A549 (cell line): ENCODE results near the gene RIMS4. TPM values are rescaled to one million over a fixed set of nuclear protein-coding genes. Genes with fewer than 3 reads are reported as not detected.
A peak's percentile ranks its signal among the peaks of the same experiment; 100 is the strongest.

Experiments used
- ATAC-seq, 2 experiments: fragments of 200-7000 bp in 1 of 2; fragments of >200 bp in 1 of 2; cut with Nextera tagmentation in 1 of 2; cut with Tn5 transposase in 1 of 2; 3 replicates each; pipeline versions ENCODE4 v1.8.0 to v1.9.1; 2018 to 2020; ENCODE audit warnings: mild to moderate bottlenecking in 1 of 2, moderate library complexity in 1 of 2
- CTCF ChIA-PET: fragments of 300-600 bp; sonication (Branson Sonifier 250); formaldehyde crosslinking; extraction: SDS; loops from one replicate; lab custom pipeline; 2021; ENCODE audit warnings: antibody characterized with exemption, inconsistent platforms; lab: Yijun Ruan, JAX
- POLR2A ChIA-PET: fragments of 350-600 bp; formaldehyde crosslinking; extraction: SDS; loops from one replicate; lab custom pipeline; 2021; ENCODE audit warnings: antibody characterized with exemption, inconsistent platforms; lab: Yijun Ruan, JAX
- DNase-seq, 2 experiments: peaks; one replicate each; pipeline versions ENCODE4 v3.0.0 to v3.0.0-alpha.2; 2011 to 2016; ENCODE audit warnings: low read depth in 1 of 2, low spot score in 1 of 2
- FAIRE-seq: peaks from 2 replicates; lab custom pipeline; 2011; peaks lifted over from hg19 to GRCh38; lab: Jason Lieb, UNC
- H3K27ac ChIP-seq, 2 experiments: fragments of >200 bp; sonication (Bioruptor Twin); formaldehyde crosslinking; 3 replicates each; pipeline ENCODE4 v1.5.1; 2016 to 2017
- H3K4me1 ChIP-seq: fragments of >200 bp; sonication (Bioruptor Twin); formaldehyde crosslinking; 3 replicates; pipeline ENCODE4 v1.6.1; 2016
- H3K4me2 ChIP-seq: fragments of >200 bp; sonication (Bioruptor Twin); formaldehyde crosslinking; 3 replicates; pipeline ENCODE4 v1.6.1; 2016
- H3K4me3 ChIP-seq: fragments of >200 bp; sonication (Bioruptor Twin); formaldehyde crosslinking; 3 replicates; pipeline ENCODE4 v1.5.1; 2016
- H3K9me3 ChIP-seq: fragments of >200 bp; sonication (Bioruptor Twin); formaldehyde crosslinking; 3 replicates; pipeline ENCODE4 v1.6.1; 2016
- EHMT2 ChIP-seq: fragments of 200-600 bp; sonication (generic); IDR thresholded peaks from 2 replicates; pipeline ENCODE4 v1.6.1; 2016; ENCODE audit warnings: antibody characterized with exemption, low read depth, mild to moderate bottlenecking, moderate library complexity
- ESRRA ChIP-seq: fragments of 150-350 bp; IDR thresholded peaks from 2 replicates; pipeline ENCODE4 v1.6.1; 2014; ENCODE audit warnings: mild to moderate bottlenecking, low read length, borderline replicate concordance
- FOSB ChIP-seq: fragments of 250-450 bp; sonication (Bioruptor Pico); IDR thresholded peaks from 2 replicates; pipeline ENCODE4 v1.5.0; 2020; ENCODE audit warnings: mild to moderate bottlenecking, moderate library complexity
- FOSL2 ChIP-seq, 2 experiments: fragments of 450-650 bp in 1 of 2; fragments of >200 bp in 1 of 2; sonication (Bioruptor Twin) in 1 of 2; formaldehyde crosslinking; IDR thresholded peaks; 2 replicates each; pipeline versions ENCODE4 v1.5.0 to v1.6.1; 2016 to 2020; ENCODE audit warnings: mild to moderate bottlenecking in 1 of 2, moderate library complexity in 1 of 2
- JUNB ChIP-seq: fragments of >200 bp; sonication (Bioruptor Twin); formaldehyde crosslinking; IDR thresholded peaks from 2 replicates; pipeline ENCODE4 v1.6.1; 2016
- MAFK ChIP-seq: fragments of 450-650 bp; IDR thresholded peaks from 2 replicates; pipeline ENCODE4 v1.6.1; 2014; ENCODE audit not compliant: partially characterized antibody
- MAZ ChIP-seq: fragments of 150-350 bp; IDR thresholded peaks from 2 replicates; pipeline ENCODE4 v1.6.1; 2014; ENCODE audit warnings: antibody characterized with exemption, low read depth, low read length, borderline replicate concordance
- MYC ChIP-seq: IDR thresholded peaks from 2 replicates; pipeline ENCODE4 v1.6.1; 2012; ENCODE audit warnings: mild to moderate bottlenecking, inconsistent platforms, low read length, improper control_type of control experiment, borderline replicate concordance
- NFE2L2 ChIP-seq: fragments of 150-350 bp; conservative IDR thresholded peaks from 2 replicates; pipeline ENCODE4 v1.6.1; 2014; ENCODE audit warnings: low read length
- PHF8 ChIP-seq: fragments of 200-600 bp; sonication (generic); IDR thresholded peaks from 2 replicates; pipeline ENCODE4 v1.6.1; 2016; ENCODE audit warnings: low read depth, mild to moderate bottlenecking, antibody characterized with exemption, moderate library complexity, borderline replicate concordance
- RARB ChIP-seq: fragments of 250-450 bp; sonication (Bioruptor Pico); IDR thresholded peaks from 2 replicates; pipeline ENCODE4 v1.8.0; 2021; ENCODE audit warnings: mild to moderate bottlenecking, moderate library complexity
- SMC3 ChIP-seq: fragments of >200 bp; sonication (Bioruptor Twin); formaldehyde crosslinking; IDR thresholded peaks from 3 replicates; pipeline ENCODE4 v1.6.1; 2018; ENCODE audit warnings: inconsistent platforms
- TFCP2L1 ChIP-seq: fragments of 250-450 bp; sonication (Bioruptor Pico); IDR thresholded peaks from 2 replicates; pipeline ENCODE4 v1.5.0; 2021; ENCODE audit warnings: mild to moderate bottlenecking
- TP53 ChIP-seq: fragments of 250-450 bp; sonication (Bioruptor Pico); IDR thresholded peaks from 2 replicates; pipeline ENCODE4 v1.5.0; 2021; ENCODE audit warnings: mild to moderate bottlenecking, moderate library complexity
- ZC3H11A ChIP-seq: fragments of 450-650 bp; IDR thresholded peaks from 2 replicates; pipeline ENCODE4 v1.6.1; 2014; ENCODE audit warnings: antibody characterized with exemption, mild to moderate bottlenecking
- ZNF302 ChIP-seq: fragments of 250-450 bp; sonication (Bioruptor Pico); IDR thresholded peaks from 2 replicates; pipeline ENCODE4 v1.9.0; 2021; ENCODE audit warnings: inconsistent platforms, mild to moderate bottlenecking, moderate library complexity
- WGBS: methylation state at CpG from one replicate; pipeline ENCODE4 v1.1.6; 2017; ENCODE audit errors: missing lambda C conversion rate; 5-methylcytosine and 5-hydroxymethylcytosine counted together
- polyA plus RNA-seq, 4 experiments: library from polyadenylated mRNA; depleted of rRNA in 3 of 4; stranded (reverse); fragments of >200 nt; fragmentation: RNase III in 1 of 4; extraction: RNeasy Plus Mini Kit Qiagen cat#74134 plus additional on column Dnase treatment in 1 of 4; gene quantifications; 2 replicates in 3 of 4; 3 replicates in 1 of 4; pipeline ENCODE4 v1.2.3, GENCODE V29; 2011 to 2017
- TF ChIP-seq, protein P1 (sequence below): fragments of 250-450 bp; sonication (Bioruptor Pico); IDR thresholded peaks from 2 replicates; pipeline ENCODE4 v1.5.0; 2021; ENCODE audit warnings: mild to moderate bottlenecking, moderate library complexity, borderline replicate concordance
- TF ChIP-seq, protein P2 (sequence below): fragments of >200 bp; sonication (Bioruptor Twin); formaldehyde crosslinking; IDR thresholded peaks from 3 replicates; pipeline ENCODE4 v1.6.1; 2016
- TF ChIP-seq, protein P3 (sequence below): fragments of >200 bp; sonication (Bioruptor Twin); formaldehyde crosslinking; IDR thresholded peaks from 2 replicates; pipeline ENCODE4 v1.6.1; 2016
- TF ChIP-seq, protein P4 (sequence below): IDR thresholded peaks from 2 replicates; pipeline ENCODE4 v1.6.1; 2012; ENCODE audit warnings: low read depth, borderline replicate concordance
- TF ChIP-seq, protein P5 (sequence below): fragments of 150-350 bp; IDR thresholded peaks from 2 replicates; pipeline ENCODE4 v1.6.1; 2014; ENCODE audit warnings: low read depth, mild to moderate bottlenecking, low read length
- TF ChIP-seq, protein P6 (sequence below): fragments of 200-600 bp; sonication (generic); IDR thresholded peaks from 2 replicates; pipeline ENCODE4 v1.6.1; 2016; ENCODE audit warnings: antibody characterized with exemption, mild to moderate bottlenecking, moderate library complexity

Gene RIMS4
- polyA plus RNA-seq, 2 of the 4 experiments (the other 2 are of a cell fraction) = 0.39 to 1.3 TPM

DNA sequence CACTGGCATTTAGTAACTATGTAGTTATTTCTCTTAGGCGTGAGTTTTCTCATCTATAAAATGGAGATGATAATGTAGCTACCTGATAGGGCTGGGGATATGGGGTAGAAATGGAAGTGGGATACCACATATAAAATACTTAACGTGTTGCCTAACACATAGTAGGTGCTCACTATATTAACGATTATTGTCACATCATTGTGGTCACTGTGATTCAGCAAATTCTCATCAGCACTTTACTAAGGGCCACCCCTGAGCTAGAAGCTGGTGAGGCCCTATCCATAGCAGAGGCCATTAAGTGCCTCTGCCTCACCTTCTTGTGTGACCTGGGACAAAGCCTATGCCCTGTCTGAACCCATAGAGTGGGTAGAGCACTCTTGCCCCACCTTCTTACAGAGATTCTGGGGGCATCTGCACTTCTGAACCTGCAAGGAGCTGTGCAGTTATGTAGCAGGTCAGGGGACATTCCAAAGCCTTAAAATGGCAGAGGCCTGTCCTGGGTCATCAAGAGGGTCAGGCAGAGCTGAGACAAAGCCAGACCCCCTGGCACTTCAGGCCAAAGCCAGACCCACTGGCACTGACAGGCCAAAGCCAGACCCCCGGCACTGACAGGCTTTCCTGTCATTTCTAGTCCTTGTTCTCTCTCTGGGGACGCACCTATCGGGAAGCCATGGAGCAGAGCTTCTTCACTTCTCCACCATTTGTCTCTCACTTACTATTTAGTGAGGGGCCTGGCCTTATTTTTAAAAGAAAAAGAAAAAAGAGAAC is 7.0 kb upstream of the RIMS4 start:
- no peak overlapping the region for H3K4me2 ChIP-seq
- ChIA-PET CTCF (interaction anchor here (1.0 to 2.1 kb wide), 3 partner anchors 32 to 70 kb away, joined by 3 to 11 read pairs (median 5); no protein-coding TSS in a partner anchor), POLR2A (interaction anchor here (0.6 kb wide), 1 partner anchor 12 kb away, joined by 11 read pairs; no protein-coding TSS in a partner anchor)
- ATAC-seq (no peak), DNase-seq (no peak), FAIRE-seq (no peak)
- H3K4me3 ChIP-seq = no peak overlapping the region
- H3K4me1 ChIP-seq = no peaks in the 10 kb centered on the region
- peaks cover 1% of the 10 kb centered on the region; the same call in 1 of the 3 replicates for H3K9me3 ChIP-seq
- peak overlapping the region in 1 of 2 experiments; percentile 61; a peak in 3 of 6 replicates for H3K27ac ChIP-seq
- 76% methylated on average over 6 of the region's 6 CpGs for WGBS
- TF ChIP-seq MYC = no peak
- peak; percentile 53 for TF ChIP-seq NFE2L2
- peak; percentile 48 for TF ChIP-seq MAFK

DNA sequence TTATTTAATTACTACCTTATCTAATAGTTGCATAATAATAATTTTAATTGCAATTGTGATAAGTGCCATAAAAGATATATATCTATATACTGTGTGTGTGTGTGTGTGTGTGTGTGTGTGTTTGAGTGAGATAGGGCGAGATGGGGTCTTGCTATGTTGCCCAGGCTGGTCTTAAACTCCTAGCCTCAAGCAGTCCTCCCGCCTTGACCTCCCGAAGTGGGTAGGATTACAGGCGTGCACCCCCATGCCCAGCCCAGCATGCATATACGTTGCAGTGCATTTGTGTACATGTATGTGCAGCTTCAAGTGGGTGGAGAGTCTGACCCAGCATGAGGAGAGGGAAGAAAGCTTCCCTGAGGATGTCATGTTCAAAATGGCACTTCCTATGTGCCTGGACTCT is 4.6 kb upstream of the RIMS4 start:
- no peak for TF ChIP-seq MYC
- TF ChIP-seq FOSB (CRISPR knock-in tag) = no peak
- no peak for TF ChIP-seq SMC3
- no peak for TF ChIP-seq FOSL2 (IDR thresholded peaks at IDR 0.05)
- no peak for TF ChIP-seq FOSL2 (CRISPR knock-in tag; IDR thresholded peaks at IDR 0.05)
- TF ChIP-seq, protein P1, sequence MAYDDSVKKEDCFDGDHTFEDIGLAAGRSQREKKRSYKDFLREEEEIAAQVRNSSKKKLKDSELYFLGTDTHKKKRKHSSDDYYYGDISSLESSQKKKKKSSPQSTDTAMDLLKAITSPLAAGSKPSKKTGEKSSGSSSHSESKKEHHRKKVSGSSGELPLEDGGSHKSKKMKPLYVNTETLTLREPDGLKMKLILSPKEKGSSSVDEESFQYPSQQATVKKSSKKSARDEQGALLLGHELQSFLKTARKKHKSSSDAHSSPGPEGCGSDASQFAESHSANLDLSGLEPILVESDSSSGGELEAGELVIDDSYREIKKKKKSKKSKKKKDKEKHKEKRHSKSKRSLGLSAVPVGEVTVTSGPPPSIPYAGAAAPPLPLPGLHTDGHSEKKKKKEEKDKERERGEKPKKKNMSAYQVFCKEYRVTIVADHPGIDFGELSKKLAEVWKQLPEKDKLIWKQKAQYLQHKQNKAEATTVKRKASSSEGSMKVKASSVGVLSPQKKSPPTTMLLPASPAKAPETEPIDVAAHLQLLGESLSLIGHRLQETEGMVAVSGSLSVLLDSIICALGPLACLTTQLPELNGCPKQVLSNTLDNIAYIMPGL = no peak
- TF ChIP-seq TP53 = no peak
- TF ChIP-seq, protein P2, sequence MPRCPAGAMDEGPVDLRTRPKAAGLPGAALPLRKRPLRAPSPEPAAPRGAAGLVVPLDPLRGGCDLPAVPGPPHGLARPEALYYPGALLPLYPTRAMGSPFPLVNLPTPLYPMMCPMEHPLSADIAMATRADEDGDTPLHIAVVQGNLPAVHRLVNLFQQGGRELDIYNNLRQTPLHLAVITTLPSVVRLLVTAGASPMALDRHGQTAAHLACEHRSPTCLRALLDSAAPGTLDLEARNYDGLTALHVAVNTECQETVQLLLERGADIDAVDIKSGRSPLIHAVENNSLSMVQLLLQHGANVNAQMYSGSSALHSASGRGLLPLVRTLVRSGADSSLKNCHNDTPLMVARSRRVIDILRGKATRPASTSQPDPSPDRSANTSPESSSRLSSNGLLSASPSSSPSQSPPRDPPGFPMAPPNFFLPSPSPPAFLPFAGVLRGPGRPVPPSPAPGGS = no peak
- TF ChIP-seq RARB (CRISPR knock-in tag) = no peak
- TF ChIP-seq, all 56 proteins: peak for 0
- POLR2A ChIA-PET = no interaction called here
- Histone ChIP-seq H3K9me3 (peaks cover 8% of the 10 kb centered on the region; the same call in 1 of the 3 replicates), H3K4me2 (no peak overlapping the region), H3K4me3 (no peak overlapping the region), H3K4me1 (peaks cover under 1% of the 10 kb centered on the region; the same call in 1 of the 3 replicates), H3K27ac (no peak overlapping the region)
- no peak for ATAC-seq
- no peak for DNase-seq
- WGBS = 62% methylated on average over 5 of the region's 5 CpGs
- no peak for FAIRE-seq
- CTCF ChIA-PET = no interaction called here

DNA sequence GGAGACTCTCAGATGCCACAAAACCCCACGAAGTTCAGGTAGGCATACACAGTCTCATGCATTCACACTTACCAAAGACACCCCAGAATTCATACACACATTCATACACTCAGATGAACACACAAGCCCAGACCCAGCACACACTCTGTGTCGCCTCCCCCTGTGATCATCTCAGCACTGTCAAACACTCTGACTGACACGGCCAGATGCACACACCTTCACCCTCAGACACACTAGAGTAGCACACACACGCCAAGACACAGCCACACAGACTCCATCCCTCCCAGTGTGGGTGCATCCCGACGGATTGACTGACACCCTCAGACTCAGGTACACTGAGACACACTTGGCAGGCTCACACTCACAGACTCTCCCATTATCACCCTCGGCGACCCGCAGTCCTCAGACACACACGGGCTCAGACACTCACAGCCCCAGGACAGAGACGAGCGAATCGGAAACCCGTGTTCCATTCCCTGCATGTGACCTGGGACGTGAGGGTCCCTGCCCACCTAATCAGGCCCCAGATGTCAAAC is 872 bp upstream of the RIMS4 start:
- FAIRE-seq (no peak), DNase-seq (no peak), ATAC-seq (no peak)
- POLR2A ChIA-PET = no interaction called here
- H3K4me1 ChIP-seq = peaks cover 5% of the 10 kb centered on the region; the same call in 1 of the 3 replicates
- CTCF ChIA-PET = interaction anchor here (0.5 to 2.9 kb wide), 7 partner anchors 8 to 588 kb away, joined by 3 to 9 read pairs (median 3); no protein-coding TSS in a partner anchor
- H3K27ac ChIP-seq = no peak overlapping the region
- peaks cover 8% of the 10 kb centered on the region; the same call in 1 of the 3 replicates for H3K9me3 ChIP-seq
- H3K4me2 ChIP-seq = peak overlapping the region; percentile 96; the same call in 2 of the 3 replicates
- TF ChIP-seq ZC3H11A = no peak
- TF ChIP-seq, protein P3, sequence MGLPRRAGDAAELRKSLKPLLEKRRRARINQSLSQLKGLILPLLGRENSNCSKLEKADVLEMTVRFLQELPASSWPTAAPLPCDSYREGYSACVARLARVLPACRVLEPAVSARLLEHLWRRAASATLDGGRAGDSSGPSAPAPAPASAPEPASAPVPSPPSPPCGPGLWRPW = no peak
- TF ChIP-seq MAZ = no peak
- TF ChIP-seq ZNF302 (CRISPR knock-in tag) = no peak
- no peak for TF ChIP-seq ESRRA
- no peak for TF ChIP-seq JUNB
- TF ChIP-seq, protein P4, sequence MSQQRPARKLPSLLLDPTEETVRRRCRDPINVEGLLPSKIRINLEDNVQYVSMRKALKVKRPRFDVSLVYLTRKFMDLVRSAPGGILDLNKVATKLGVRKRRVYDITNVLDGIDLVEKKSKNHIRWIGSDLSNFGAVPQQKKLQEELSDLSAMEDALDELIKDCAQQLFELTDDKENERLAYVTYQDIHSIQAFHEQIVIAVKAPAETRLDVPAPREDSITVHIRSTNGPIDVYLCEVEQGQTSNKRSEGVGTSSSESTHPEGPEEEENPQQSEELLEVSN = no peak
- no peak for TF ChIP-seq TFCP2L1
- TF ChIP-seq EHMT2 = no peak
- TF ChIP-seq TP53 = no peak
- TF ChIP-seq, protein P5, sequence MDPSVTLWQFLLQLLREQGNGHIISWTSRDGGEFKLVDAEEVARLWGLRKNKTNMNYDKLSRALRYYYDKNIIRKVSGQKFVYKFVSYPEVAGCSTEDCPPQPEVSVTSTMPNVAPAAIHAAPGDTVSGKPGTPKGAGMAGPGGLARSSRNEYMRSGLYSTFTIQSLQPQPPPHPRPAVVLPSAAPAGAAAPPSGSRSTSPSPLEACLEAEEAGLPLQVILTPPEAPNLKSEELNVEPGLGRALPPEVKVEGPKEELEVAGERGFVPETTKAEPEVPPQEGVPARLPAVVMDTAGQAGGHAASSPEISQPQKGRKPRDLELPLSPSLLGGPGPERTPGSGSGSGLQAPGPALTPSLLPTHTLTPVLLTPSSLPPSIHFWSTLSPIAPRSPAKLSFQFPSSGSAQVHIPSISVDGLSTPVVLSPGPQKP = no peak
- TF ChIP-seq, protein P6, sequence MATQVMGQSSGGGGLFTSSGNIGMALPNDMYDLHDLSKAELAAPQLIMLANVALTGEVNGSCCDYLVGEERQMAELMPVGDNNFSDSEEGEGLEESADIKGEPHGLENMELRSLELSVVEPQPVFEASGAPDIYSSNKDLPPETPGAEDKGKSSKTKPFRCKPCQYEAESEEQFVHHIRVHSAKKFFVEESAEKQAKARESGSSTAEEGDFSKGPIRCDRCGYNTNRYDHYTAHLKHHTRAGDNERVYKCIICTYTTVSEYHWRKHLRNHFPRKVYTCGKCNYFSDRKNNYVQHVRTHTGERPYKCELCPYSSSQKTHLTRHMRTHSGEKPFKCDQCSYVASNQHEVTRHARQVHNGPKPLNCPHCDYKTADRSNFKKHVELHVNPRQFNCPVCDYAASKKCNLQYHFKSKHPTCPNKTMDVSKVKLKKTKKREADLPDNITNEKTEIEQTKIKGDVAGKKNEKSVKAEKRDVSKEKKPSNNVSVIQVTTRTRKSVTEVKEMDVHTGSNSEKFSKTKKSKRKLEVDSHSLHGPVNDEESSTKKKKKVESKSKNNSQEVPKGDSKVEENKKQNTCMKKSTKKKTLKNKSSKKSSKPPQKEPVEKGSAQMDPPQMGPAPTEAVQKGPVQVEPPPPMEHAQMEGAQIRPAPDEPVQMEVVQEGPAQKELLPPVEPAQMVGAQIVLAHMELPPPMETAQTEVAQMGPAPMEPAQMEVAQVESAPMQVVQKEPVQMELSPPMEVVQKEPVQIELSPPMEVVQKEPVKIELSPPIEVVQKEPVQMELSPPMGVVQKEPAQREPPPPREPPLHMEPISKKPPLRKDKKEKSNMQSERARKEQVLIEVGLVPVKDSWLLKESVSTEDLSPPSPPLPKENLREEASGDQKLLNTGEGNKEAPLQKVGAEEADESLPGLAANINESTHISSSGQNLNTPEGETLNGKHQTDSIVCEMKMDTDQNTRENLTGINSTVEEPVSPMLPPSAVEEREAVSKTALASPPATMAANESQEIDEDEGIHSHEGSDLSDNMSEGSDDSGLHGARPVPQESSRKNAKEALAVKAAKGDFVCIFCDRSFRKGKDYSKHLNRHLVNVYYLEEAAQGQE = no peak
- no peak for TF ChIP-seq PHF8
- no peak for TF ChIP-seq NFE2L2
- no peak overlapping the region; the same call in 2 of the 3 replicates for H3K4me3 ChIP-seq
- WGBS = 90% methylated on average over 14 of the region's 15 CpGs
